Memory B cell (primary cell): ENCODE data around the gene MIA.

Source experiments
- ATAC-seq: fragments of 150-1000 bp; cut with Tn5 transposase; 2 replicates; pipeline ENCODE4 v1.10.0; 2021; ENCODE audit warnings: low read depth, mild to moderate bottlenecking, moderate library complexity
- DNase-seq, 2 donors: peaks; one replicate each; pipeline ENCODE4 v3.0.0; 2022; ENCODE audit warnings: low spot score in 2 of 2
- H3K27ac Mint-ChIP-seq: one replicate; pipeline ENCODE4 v1.8.0; 2022; ENCODE audit warnings: mild to moderate bottlenecking, moderate library complexity, mixed read lengths
- H3K27me3 Mint-ChIP-seq: one replicate; pipeline ENCODE4 v1.8.0; 2022; ENCODE audit warnings: mixed read lengths
- H3K36me3 Mint-ChIP-seq: one replicate; pipeline ENCODE4 v1.8.0; 2022; ENCODE audit warnings: mild to moderate bottlenecking, mixed read lengths
- H3K4me1 Mint-ChIP-seq: one replicate; pipeline ENCODE4 v1.8.0; 2022; ENCODE audit warnings: mixed read lengths
- H3K4me3 Mint-ChIP-seq: one replicate; pipeline ENCODE4 v1.8.0; 2022; ENCODE audit warnings: mild to moderate bottlenecking, moderate library complexity, mixed read lengths
- H3K9me3 Mint-ChIP-seq: one replicate; pipeline ENCODE4 v1.8.0; 2022; ENCODE audit warnings: mixed read lengths

Gene MIA

DNA sequence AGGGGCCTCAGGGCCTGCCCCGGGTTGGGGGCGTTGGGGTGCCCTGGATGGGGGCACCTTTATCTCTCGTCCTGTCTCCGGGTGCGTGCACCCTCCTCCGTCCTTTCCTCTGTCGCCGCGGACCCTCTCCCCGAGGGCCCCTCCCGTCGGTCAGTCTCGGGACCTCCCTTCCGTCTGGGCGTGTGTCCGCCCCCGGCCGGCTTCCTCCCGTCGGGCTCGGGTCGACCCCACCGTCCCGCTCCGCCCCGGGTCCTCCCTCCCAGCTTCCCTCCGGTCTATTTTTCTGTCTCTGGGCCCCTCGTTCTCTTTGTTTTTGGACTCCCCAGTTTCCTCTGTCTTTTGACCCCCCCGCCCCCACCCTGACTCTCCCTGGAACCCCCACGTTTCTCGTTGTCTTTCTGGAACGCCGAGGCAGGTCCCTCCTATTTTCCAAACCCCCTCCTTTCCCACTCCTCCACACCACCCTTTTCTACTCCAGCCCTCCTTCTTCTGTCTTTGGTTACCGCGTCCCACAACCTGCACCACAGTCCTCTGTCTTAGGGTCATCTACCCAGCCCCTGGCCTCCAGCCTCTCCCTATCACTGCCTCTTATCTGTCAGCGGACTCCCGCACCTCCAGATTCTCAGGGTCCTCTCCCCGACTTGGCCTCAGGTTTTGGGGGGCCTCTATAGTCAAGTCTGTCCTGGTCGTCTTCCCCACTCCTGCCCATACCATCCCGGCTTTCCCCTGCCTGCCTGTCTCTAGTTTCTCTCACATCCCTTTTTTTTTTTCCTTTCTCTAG is 24.4 kb downstream of the MIA start:
- no peaks in the 10 kb centered on the region for H3K27me3 Mint-ChIP-seq
- peaks cover 19% of the 10 kb centered on the region for H3K36me3 Mint-ChIP-seq
- H3K9me3 Mint-ChIP-seq, result no peaks in the 10 kb centered on the region
- ATAC-seq, result no peak
- peak overlapping the region; percentile 99 for H3K4me3 Mint-ChIP-seq
- peak overlapping the region; percentile 94 for H3K27ac Mint-ChIP-seq
- no peak for DNase-seq
- peaks cover 60% of the 10 kb centered on the region for H3K4me1 Mint-ChIP-seq

DNA sequence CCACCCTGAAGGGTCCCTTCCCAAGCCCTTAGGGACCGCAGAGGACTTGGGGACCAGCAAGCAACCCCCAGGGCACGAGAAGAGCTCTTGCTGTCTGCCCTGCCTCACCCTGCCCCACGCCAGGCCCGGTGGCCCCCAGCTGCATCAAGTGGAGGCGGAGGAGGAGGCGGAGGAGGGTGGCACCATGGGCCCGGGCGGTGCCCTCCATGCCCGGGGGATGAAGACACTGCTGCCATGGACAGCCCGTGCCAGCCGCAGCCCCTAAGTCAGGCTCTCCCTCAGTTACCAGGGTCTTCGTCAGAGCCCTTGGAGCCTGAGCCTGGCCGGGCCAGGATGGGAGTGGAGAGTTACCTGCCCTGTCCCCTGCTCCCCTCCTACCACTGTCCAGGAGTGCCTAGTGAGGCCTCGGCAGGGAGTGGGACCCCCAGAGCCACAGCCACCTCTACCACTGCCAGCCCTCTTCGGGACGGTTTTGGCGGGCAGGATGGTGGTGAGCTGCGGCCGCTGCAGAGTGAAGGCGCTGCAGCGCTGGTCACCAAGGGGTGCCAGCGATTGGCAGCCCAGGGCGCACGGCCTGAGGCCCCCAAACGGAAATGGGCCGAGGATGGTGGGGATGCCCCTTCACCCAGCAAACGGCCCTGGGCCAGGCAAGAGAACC is 25.1 kb downstream of the MIA start:
- DNase-seq (no peak), ATAC-seq (no peak)
- Mint-ChIP-seq H3K4me1 (peaks cover 64% of the 10 kb centered on the region), H3K36me3 (peaks cover 20% of the 10 kb centered on the region), H3K27ac (peak overlapping the region; percentile 94), H3K9me3 (no peaks in the 10 kb centered on the region), H3K27me3 (no peaks in the 10 kb centered on the region), H3K4me3 (peak overlapping the region; percentile 99)

DNA sequence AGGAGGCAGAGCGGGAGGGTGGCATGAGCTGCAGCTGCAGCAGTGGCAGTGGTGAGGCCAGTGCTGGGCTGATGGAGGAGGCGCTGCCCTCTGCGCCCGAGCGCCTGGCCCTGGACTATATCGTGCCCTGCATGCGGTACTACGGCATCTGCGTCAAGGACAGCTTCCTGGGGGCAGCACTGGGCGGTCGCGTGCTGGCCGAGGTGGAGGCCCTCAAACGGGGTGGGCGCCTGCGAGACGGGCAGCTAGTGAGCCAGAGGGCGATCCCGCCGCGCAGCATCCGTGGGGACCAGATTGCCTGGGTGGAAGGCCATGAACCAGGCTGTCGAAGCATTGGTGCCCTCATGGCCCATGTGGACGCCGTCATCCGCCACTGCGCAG is 25.7 kb downstream of the MIA start:
- peaks cover 20% of the 10 kb centered on the region for H3K36me3 Mint-ChIP-seq
- no peaks in the 10 kb centered on the region for H3K27me3 Mint-ChIP-seq
- no peak for DNase-seq

DNA sequence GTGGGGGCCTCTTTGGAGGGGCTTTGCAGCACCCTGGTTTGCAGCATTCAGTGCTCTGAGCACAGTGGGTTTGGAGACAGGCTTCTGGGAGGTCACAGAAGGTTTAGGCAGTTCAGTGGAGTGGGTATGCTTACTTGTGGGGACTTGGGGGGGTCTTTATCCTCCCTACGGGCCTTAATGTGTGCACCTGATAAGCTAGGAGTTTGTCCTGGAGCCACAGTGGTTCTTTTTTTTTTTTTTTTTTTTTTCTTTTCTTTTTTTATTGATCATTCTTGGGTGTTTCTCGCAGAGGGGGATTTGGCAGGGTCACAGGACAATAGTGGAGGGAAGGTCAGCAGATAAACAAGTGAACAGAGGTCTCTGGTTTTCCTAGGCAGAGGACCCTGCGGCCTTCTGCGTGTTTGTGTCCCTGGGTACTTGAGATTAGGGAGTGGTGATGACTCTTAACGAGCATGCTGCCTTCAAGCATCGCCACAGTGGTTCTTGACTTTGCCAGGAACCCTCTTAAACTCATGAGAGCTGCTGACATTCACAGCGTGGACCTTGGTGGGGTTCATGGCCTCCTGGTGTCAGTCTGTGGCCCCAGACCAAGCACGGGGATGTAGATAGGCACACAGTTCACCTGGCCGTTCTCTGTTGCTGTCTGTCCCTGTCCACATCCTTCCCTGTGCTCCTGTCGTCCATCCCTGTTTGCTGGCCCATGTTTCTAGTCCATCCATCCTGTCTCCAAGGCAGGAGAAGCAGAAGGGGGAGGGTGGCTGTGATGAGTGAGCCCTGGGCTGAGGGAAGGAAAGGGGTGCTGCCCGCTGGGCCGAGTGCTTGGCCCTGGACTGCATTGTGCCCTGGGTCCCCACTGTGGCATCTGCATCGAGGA is 26.3 kb downstream of the MIA start:
- Mint-ChIP-seq H3K36me3 (peaks cover 19% of the 10 kb centered on the region), H3K4me1 (peaks cover 68% of the 10 kb centered on the region), H3K27me3 (no peaks in the 10 kb centered on the region), H3K27ac (peak overlapping the region; percentile 52), H3K9me3 (no peaks in the 10 kb centered on the region), H3K4me3 (peak overlapping the region; percentile 99)
- no peak for DNase-seq
- ATAC-seq, result no peak

More for the DNA sequence above, 25.7 kb downstream of the MIA start:
- H3K4me1 Mint-ChIP-seq, result peaks cover 64% of the 10 kb centered on the region
- H3K4me3 Mint-ChIP-seq, result peak overlapping the region; percentile 99
- H3K27ac Mint-ChIP-seq, result no peak overlapping the region
- no peak for ATAC-seq
- no peaks in the 10 kb centered on the region for H3K9me3 Mint-ChIP-seq

DNA sequence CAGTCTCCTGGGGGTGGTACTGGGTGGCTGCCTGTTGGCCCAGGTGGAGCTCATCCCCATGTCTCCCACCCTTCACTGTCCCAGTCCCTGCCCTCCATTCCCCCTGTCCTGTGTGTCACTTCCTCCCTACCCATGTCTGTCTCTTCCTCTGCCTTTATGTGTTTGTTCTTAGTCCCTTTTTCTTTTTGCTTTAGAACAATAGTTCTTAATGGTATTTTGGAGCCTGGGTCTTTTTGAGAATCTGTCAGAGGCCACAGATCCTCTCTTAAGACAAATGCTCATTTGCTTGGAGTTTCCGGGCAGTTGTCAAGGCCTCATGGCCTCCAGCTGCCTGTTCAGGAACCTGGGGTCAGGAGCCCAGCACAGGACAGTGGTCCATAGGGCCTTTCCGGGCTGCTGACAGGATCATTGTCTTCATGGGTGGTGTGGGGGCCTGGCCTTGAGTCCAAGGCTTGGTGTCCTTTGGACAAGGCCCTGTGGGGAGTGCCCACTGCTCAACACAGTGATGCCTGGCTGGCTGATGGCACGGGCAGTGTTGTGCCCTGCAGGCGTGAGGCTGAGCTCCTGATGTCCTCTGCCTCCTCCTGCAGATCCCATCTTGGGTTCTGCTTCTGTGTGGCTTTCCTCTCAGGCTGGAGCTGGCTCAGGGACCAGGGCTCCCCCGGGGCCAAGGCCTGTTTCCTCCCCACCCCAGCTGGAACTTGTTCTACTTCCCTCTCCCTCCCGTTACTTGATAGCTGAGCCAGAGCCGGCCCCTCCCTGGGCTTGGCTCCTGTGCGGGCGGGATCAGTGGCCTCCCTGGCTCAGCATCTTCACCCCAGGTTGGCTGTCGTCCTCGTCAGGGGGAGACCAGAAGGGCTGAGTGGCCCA is 27.2 kb downstream of the MIA start:
- Mint-ChIP-seq H3K4me1 (peaks cover 68% of the 10 kb centered on the region), H3K4me3 (peak overlapping the region; percentile 81), H3K27ac (peak overlapping the region; percentile 89), H3K36me3 (peaks cover 23% of the 10 kb centered on the region), H3K9me3 (no peaks in the 10 kb centered on the region), H3K27me3 (no peaks in the 10 kb centered on the region)
- DNase-seq, result no peak
- no peak for ATAC-seq

DNA sequence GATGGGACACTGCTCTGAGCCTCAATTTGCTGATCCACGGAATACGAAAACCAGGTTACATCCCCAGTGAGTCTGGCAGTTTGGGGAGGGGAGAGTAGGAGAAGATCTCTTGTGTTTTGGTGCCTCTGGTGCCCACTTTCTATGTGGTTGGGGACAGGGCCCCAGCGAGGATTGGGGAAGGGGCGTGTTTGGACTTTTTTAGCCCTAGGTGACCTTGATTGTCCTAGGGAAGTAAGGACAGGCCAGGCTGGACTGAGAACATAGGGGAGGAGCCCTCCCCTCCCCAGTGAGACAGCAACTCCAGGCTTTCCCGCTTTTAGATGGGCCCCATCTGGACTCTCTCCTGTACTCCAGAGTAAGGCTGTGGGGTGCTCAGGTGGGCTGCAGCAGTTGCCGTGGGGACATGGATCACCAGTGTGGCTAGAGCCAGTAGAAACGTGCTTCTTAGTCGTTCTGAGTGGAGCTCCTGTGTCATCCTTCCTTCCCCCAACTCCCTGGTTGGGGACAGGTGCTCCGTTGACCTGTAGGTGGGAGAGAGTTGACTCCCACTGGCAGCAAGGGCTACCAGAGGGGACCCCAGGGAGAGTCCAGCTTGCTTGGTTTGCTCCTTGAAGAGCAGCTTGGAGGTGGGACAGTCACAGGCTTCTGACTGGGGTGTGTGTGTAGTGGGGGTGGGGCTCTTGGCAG is 28.0 kb downstream of the MIA start:
- peak overlapping the region; percentile 89 for H3K27ac Mint-ChIP-seq
- H3K36me3 Mint-ChIP-seq, result peaks cover 27% of the 10 kb centered on the region
- ATAC-seq (no peak), DNase-seq (no peak)
- H3K9me3 Mint-ChIP-seq, result no peaks in the 10 kb centered on the region
- H3K4me3 Mint-ChIP-seq, result peak overlapping the region; percentile 81
- peaks cover 68% of the 10 kb centered on the region for H3K4me1 Mint-ChIP-seq
- H3K27me3 Mint-ChIP-seq, result no peaks in the 10 kb centered on the region

DNA sequence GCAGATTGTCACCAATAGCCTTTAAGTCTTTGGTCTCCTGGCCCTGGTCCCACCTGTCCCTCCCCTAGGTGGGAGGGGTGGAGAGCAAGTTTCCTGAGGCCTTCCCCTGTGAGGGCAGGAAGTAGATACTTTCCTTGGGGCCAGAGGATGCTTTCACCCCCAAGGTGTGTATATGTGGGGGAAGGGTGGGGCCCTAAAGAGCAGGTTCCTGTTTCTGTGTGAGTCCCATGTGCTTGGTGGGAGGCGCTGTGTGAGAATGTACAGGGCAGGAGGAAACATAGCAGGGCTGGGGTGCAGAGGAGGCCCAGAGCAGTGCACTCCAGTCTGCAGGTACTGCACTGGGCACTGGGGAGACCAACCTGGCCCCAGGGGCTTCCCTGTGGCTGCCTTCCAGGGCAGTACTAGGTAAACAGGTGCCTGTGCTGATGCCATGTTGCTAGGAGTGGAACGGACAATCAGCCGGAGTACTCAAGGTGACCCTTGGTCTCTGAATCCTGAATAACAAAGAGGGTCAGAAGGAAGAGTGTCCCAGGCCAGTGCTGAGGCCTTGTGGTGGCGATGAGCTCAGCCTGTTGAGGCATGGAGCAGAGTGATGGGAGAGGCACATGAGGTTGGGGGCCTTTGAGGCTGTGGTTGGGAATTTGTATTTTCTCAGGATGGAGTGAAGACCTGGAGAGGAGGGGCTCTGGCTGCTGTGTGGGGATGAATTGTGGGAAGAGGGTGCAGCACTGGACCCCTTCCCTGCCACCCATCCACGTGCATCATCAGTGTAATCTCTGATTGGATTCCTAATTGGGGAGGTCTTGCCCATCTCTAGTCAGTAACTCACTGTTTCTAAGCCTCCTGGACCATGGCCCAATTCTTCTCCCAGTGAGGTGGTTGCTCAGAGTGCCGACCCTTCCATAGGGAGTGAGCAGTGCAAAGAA is 28.8 kb downstream of the MIA start:
- peak overlapping the region; percentile 81 for H3K4me3 Mint-ChIP-seq
- peak; percentile 81 for ATAC-seq

DNA sequence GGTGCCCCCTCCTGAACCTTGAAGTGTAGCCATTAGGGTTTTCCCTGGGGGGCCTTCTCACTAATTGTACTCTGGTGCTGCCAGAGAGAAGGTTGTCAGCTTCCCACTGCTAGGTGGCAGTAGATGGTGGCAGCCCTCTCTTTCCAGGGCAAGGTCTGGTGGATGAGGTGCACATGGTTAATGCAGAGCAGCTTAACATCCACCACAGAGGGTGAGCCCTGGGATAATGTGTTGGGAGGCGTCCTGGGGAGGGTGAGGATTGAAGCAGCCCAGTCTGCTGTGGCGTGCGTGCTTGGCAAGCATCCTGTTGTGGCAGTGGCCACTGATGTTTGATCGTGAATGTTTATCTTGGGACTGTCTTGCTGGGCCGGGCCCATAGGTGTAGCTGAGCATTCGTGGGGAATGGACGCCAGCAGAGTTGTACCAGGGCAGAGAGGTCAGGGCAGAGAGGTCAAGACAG is 29.5 kb downstream of the MIA start:
- DNase-seq, result no peak
- Mint-ChIP-seq H3K4me1 (peaks cover 66% of the 10 kb centered on the region), H3K27me3 (no peaks in the 10 kb centered on the region)

More for the DNA sequence above, 28.8 kb downstream of the MIA start:
- H3K27me3 Mint-ChIP-seq, result no peaks in the 10 kb centered on the region
- H3K36me3 Mint-ChIP-seq, result peaks cover 27% of the 10 kb centered on the region
- H3K4me1 Mint-ChIP-seq, result peaks cover 67% of the 10 kb centered on the region
- H3K27ac Mint-ChIP-seq, result peak overlapping the region; percentile 89
- no peaks in the 10 kb centered on the region for H3K9me3 Mint-ChIP-seq
- peak; percentile 58 to 82 for DNase-seq

DNA sequence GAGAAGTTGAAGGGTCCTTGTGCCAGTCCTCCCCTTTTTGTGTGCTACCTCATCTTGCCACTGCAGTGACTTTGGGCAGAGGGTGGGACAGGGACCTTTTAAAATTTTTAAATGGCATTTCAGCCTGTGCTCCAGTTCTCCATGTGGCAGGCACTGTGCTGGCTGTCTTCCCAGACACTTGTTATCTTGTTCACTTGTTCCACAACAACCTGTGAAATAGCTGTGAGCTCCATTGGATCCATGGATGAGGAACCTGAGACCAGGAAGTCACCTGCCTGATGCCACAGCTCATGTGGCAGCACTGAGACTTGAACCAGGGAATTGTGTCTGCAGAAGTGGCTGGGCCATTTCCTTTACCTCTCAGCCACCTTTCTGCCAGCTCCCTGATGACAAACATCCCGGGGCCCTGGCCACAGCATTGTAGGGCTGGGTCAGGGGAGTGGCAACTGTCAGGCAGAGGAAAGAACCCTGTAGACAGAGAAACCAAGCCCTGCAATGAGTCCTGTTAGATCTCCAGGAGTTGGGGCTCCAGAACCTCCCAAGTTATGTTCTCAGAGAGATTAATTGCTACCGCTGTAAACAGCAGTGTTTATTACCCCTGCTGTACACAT is 30.0 kb downstream of the MIA start:
- no peaks in the 10 kb centered on the region for H3K27me3 Mint-ChIP-seq
- H3K36me3 Mint-ChIP-seq, result peaks cover 22% of the 10 kb centered on the region
- H3K4me3 Mint-ChIP-seq, result peak overlapping the region; percentile 81
- no peaks in the 10 kb centered on the region for H3K9me3 Mint-ChIP-seq
- ATAC-seq (no peak), DNase-seq (no peak)
- H3K4me1 Mint-ChIP-seq, result peaks cover 64% of the 10 kb centered on the region
- H3K27ac Mint-ChIP-seq, result peak overlapping the region; percentile 89

More for the DNA sequence above, 29.5 kb downstream of the MIA start:
- Mint-ChIP-seq H3K27ac (peak overlapping the region; percentile 89), H3K36me3 (peaks cover 26% of the 10 kb centered on the region), H3K4me3 (peak overlapping the region; percentile 81), H3K9me3 (no peaks in the 10 kb centered on the region)
- ATAC-seq, result no peak

DNA sequence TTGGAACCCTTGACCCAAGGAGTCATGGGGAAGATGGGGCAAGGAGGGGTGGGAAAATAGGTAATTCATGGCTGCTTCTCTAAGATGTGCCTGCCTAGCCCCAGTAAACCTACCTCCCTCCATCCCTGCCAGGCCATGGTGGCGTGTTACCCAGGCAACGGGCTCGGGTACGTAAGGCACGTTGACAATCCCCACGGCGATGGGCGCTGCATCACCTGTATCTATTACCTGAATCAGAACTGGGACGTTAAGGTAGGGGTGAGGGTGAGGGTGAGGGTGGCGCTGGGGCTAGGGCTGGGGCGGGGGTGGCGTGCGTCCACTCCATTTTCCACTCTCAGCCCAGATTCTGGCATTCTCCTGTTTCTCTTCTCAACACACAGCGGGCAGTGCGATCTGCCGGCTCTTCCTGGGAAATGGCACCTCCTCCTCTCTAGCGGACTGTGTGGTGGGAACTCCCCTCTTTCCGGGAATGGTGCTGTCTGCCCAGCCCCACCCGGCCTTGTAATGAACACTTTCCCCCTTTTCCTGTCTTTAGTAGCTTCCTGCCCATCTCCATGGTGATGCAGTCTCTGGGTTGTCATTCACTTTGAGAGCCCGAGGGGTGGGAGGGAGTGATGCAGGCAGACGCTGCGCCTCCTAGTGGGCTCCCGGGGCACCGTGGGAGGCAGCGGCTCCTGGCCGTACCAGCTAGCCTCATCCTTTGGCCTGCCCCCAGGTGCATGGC is 31.3 kb downstream of the MIA start:
- H3K27me3 Mint-ChIP-seq, result no peaks in the 10 kb centered on the region

More for the DNA sequence above, 31.3 kb downstream of the MIA start:
- Mint-ChIP-seq H3K36me3 (peaks cover 19% of the 10 kb centered on the region), H3K9me3 (no peaks in the 10 kb centered on the region), H3K27ac (peak overlapping the region; percentile 84), H3K4me3 (peak overlapping the region; percentile 70), H3K4me1 (peaks cover 63% of the 10 kb centered on the region)
- peak; percentile 26 for ATAC-seq
- DNase-seq, result peak; percentile 56 to 63
